Liver (tissue), 9 donors: ENCODE results near the gene JAZF1. TPM values are rescaled to one million over a fixed set of nuclear protein-coding genes. Genes with fewer than 3 reads are reported as not detected.
A peak's percentile ranks its signal among the peaks of the same experiment; 100 is the strongest.

Experiments used
- DNase-seq: peaks from one replicate; pipeline ENCODE4 v3.0.0-alpha.2; 2017; ENCODE audit warnings: low spot score
- H3K27ac ChIP-seq, 2 donors: one replicate each; pipeline ENCODE4 v1.7.0; 2013; ENCODE audit warnings: inconsistent platforms in 2 of 2, low read length in 2 of 2, control low read depth in 1 of 2, low read depth in 1 of 2, mild to moderate bottlenecking in 1 of 2
- H3K27me3 ChIP-seq, 4 donors: one replicate each; pipeline versions ENCODE4 v1.6.1 to v1.7.0; 2013; ENCODE audit warnings: low read length in 3 of 4, inconsistent platforms in 1 of 4, mild to moderate bottlenecking in 1 of 4, moderate library complexity in 1 of 4; ENCODE audit not compliant: control insufficient read depth in 4 of 4, insufficient read depth in 4 of 4
- H3K36me3 ChIP-seq, 4 donors: one replicate each; pipeline versions ENCODE4 v1.6.1 to v1.7.0; 2013; ENCODE audit warnings: low read length in 3 of 4, mild to moderate bottlenecking in 3 of 4, low read depth in 1 of 4, moderate library complexity in 1 of 4; ENCODE audit not compliant: control insufficient read depth in 4 of 4, insufficient read depth in 3 of 4
- H3K4me1 ChIP-seq, 4 donors: one replicate each; pipeline versions ENCODE4 v1.6.1 to v1.7.0; 2013; ENCODE audit warnings: low read length in 3 of 4, mild to moderate bottlenecking in 3 of 4, moderate library complexity in 1 of 4; ENCODE audit not compliant: control insufficient read depth in 4 of 4, insufficient read depth in 4 of 4
- H3K4me3 ChIP-seq, 3 donors: one replicate each; pipeline versions ENCODE4 v1.6.1 to v1.7.0; 2013; ENCODE audit warnings: low read length in 3 of 3, control low read depth in 1 of 3, low read depth in 1 of 3, mild to moderate bottlenecking in 1 of 3
- H3K9ac ChIP-seq, 2 donors: one replicate each; pipeline ENCODE4 v1.7.0; 2013; ENCODE audit warnings: low read length in 2 of 2, mild to moderate bottlenecking in 2 of 2, moderate library complexity in 2 of 2, control low read depth in 1 of 2, low read depth in 1 of 2
- H3K9me3 ChIP-seq, 4 donors: one replicate each; pipeline versions ENCODE4 v1.6.1 to v1.7.0; 2013; ENCODE audit warnings: low read length in 3 of 4; ENCODE audit not compliant: control insufficient read depth in 4 of 4
- EGR1 ChIP-seq, 2 donors: IDR thresholded peaks; 2 replicates each; pipeline ENCODE4 v1.6.1; 2016 to 2018; ENCODE audit warnings: antibody characterized with exemption in 2 of 2, low read depth in 2 of 2
- FOXA1 ChIP-seq: IDR thresholded peaks from 2 replicates; pipeline ENCODE4 v1.6.1; 2016; ENCODE audit warnings: antibody characterized with exemption
- FOXA2 ChIP-seq: IDR thresholded peaks from 2 replicates; pipeline ENCODE4 v1.6.1; 2016; ENCODE audit warnings: antibody characterized with exemption
- GABPA ChIP-seq, 2 donors: IDR thresholded peaks in 1 of 2; conservative IDR thresholded peaks in 1 of 2; 2 replicates each; pipeline ENCODE4 v1.6.1; 2016; ENCODE audit warnings: antibody characterized with exemption in 2 of 2, mild to moderate bottlenecking in 1 of 2, moderate library complexity in 1 of 2
- HNF4A ChIP-seq, 2 donors: conservative IDR thresholded peaks; 2 replicates each; pipeline ENCODE4 v1.6.1; 2016; ENCODE audit warnings: antibody characterized with exemption in 2 of 2, mild to moderate bottlenecking in 2 of 2
- HNF4G ChIP-seq: IDR thresholded peaks from 2 replicates; pipeline ENCODE4 v1.6.1; 2016; ENCODE audit warnings: antibody characterized with exemption
- JUND ChIP-seq, 2 donors: IDR thresholded peaks; 2 replicates each; pipeline ENCODE4 v1.6.1; 2016; ENCODE audit warnings: antibody characterized with exemption in 2 of 2
- NR2F2 ChIP-seq: IDR thresholded peaks from 2 replicates; pipeline ENCODE4 v1.6.1; 2016; ENCODE audit warnings: antibody characterized with exemption
- RAD21 ChIP-seq, 2 donors: IDR thresholded peaks; 2 replicates each; pipeline ENCODE4 v1.6.1; 2016; ENCODE audit warnings: antibody characterized with exemption in 2 of 2, mild to moderate bottlenecking in 2 of 2
- RXRA ChIP-seq, 2 donors: IDR thresholded peaks; 2 replicates each; pipeline ENCODE4 v1.6.1; 2017 to 2018; ENCODE audit warnings: antibody characterized with exemption in 2 of 2, mild to moderate bottlenecking in 1 of 2
- SP1 ChIP-seq: IDR thresholded peaks from 2 replicates; pipeline ENCODE4 v1.6.1; 2018; ENCODE audit warnings: antibody characterized with exemption, mild to moderate bottlenecking
- TAF1 ChIP-seq: conservative IDR thresholded peaks from 2 replicates; pipeline ENCODE4 v1.6.1; 2016; ENCODE audit warnings: antibody characterized with exemption, mild to moderate bottlenecking
- YY1 ChIP-seq: IDR thresholded peaks from 2 replicates; pipeline ENCODE4 v1.6.1; 2016; ENCODE audit warnings: antibody characterized with exemption, mild to moderate bottlenecking
- WGBS: extraction: QIAGEN DNeasy Blood & Tissue Kit; methylation state at CpG from one replicate; pipeline ENCODE4 v1.1.7; 2013; 5-methylcytosine and 5-hydroxymethylcytosine counted together
- polyA plus RNA-seq, 2 donors: library from polyadenylated mRNA; stranded (reverse) in 1 of 2; unstranded in 1 of 2; fragments of 200-250 nt in 1 of 2; fragments of >200 nt in 1 of 2; fragmentation: Nextera tagmentation in 1 of 2; extraction: Ambion mirVana in 1 of 2; gene quantifications; one replicate each; pipeline versions ENCODE4 v1.2.1 to v1.2.3, GENCODE V29; 2013 to 2015
- total RNA-seq, 2 donors: library from RNA; depleted of rRNA; stranded (reverse); fragments of >200 nt; gene quantifications; one replicate each; pipeline ENCODE4 v1.2.3, GENCODE V29; 2014
- TF ChIP-seq, protein P1 (sequence below): IDR thresholded peaks from 2 replicates; pipeline ENCODE4 v1.6.1; 2016; ENCODE audit warnings: antibody characterized with exemption
- TF ChIP-seq, protein P2 (sequence below): IDR thresholded peaks from 2 replicates; pipeline ENCODE4 v1.6.1; 2016; ENCODE audit warnings: antibody characterized with exemption
- TF ChIP-seq, protein P3 (sequence below): IDR thresholded peaks from 2 replicates; pipeline ENCODE4 v1.6.1; 2016; ENCODE audit warnings: antibody characterized with exemption
- TF ChIP-seq, protein P4 (sequence below): IDR thresholded peaks from 2 replicates; pipeline ENCODE4 v1.6.1; 2016; ENCODE audit warnings: antibody characterized with exemption, mild to moderate bottlenecking
- TF ChIP-seq, protein P5 (sequence below): fragments of 150-350 bp; IDR thresholded peaks from 2 replicates; pipeline ENCODE4 v1.5.1; 2017; ENCODE audit warnings: improper control_type of control experiment, low read depth, low read length; ENCODE audit not compliant: missing input control
- donor health status: healthy.
- donor health status: healthy.
- donor health status: healthy.
- donor health status: healthy.
- donor health status: healthy.

JAZF1 gene
- total and polyA plus RNA-seq, 4 donors: 2.7 to 17.8 (median 4.0) TPM

DNA sequence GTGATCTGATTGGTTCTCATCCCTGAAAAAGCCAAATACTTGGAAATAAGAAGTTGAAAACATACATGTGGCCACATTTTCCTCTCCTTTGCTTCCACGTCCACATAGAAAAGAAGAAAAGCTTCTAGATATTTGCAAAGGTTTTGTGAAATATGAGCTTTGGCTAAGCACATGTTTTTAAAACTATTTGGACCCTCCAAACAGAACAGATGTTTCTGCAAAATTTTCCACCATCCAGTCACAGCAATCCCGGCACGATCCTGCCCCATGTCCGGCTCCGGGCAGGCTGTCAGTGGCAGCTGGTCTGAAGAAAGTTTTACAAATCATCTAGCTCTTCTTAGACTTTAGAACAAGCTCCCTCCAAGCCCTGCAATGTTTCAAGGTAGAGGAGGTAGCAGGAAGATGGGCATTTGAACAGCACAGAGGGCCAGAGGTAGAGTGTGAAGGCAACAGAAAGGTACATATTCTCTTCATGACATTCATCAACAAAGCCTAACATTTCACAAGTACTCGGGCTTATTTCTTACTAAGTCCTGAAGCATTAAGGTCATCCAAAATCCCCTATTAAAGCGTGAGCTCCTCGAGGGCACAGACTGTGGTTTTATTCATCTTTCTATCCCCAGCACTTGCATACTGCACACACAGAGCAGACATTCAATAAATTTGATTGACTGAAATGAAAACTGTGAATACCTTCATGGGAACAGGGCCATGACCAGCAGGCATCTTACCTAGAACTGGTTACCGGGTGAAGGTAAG, 110.1 kb downstream of the JAZF1 start:
- Histone ChIP-seq H3K27me3 (no peaks in the 10 kb centered on the region), H3K9me3 (no peaks in the 10 kb centered on the region), H3K27ac (no peak overlapping the region), H3K4me3 (no peak overlapping the region), H3K36me3 (no peaks in the 10 kb centered on the region), H3K9ac (no peak overlapping the region), H3K4me1 (peaks cover 0 to 4% (median 0%) of the 10 kb centered on the region in 4 donors)
- DNase-seq: no peak
- 90% methylated on average over 9 of the region's 9 CpGs for WGBS
- TF ChIP-seq RXRA (IDR thresholded peaks at IDR 0.05): no peak
- no peak for TF ChIP-seq TAF1
- no peak for TF ChIP-seq SP1
- TF ChIP-seq, protein P1, sequence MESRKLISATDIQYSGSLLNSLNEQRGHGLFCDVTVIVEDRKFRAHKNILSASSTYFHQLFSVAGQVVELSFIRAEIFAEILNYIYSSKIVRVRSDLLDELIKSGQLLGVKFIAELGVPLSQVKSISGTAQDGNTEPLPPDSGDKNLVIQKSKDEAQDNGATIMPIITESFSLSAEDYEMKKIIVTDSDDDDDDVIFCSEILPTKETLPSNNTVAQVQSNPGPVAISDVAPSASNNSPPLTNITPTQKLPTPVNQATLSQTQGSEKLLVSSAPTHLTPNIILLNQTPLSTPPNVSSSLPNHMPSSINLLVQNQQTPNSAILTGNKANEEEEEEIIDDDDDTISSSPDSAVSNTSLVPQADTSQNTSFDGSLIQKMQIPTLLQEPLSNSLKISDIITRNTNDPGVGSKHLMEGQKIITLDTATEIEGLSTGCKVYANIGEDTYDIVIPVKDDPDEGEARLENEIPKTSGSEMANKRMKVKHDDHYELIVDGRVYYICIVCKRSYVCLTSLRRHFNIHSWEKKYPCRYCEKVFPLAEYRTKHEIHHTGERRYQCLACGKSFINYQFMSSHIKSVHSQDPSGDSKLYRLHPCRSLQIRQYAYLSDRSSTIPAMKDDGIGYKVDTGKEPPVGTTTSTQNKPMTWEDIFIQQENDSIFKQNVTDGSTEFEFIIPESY: no peak
- no peak for TF ChIP-seq YY1
- TF ChIP-seq, protein P2, sequence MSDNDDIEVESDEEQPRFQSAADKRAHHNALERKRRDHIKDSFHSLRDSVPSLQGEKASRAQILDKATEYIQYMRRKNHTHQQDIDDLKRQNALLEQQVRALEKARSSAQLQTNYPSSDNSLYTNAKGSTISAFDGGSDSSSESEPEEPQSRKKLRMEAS: no peak
- no peak for TF ChIP-seq RAD21 (IDR thresholded peaks at IDR 0.05)
- no peak for TF ChIP-seq NR2F2

DNA sequence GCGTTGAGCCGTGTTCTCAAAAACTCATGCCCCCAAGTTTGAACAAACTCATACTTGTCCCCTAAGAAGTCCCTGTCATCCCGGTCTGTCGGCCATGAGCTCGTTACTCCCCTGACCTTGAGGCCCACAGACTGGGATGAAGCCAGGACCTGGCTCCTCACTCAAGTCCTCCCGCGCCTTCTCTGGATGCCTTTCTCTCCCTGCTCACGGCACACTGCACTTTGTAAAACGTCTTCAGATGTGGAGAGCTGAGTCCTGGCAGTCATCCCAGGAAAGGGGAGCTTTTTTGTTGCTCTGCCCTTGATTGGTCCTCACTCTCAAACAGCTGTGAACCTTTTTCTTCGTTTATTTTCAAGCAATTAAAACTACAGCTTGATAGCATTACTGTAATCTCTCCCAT, 110.8 kb downstream of the JAZF1 start:
- Histone ChIP-seq H3K27me3 (no peaks in the 10 kb centered on the region), H3K36me3 (no peaks in the 10 kb centered on the region), H3K27ac (no peak overlapping the region), H3K4me3 (no peak overlapping the region), H3K9me3 (no peaks in the 10 kb centered on the region), H3K4me1 (peaks cover 0 to 4% (median 2%) of the 10 kb centered on the region in 4 donors), H3K9ac (no peak overlapping the region)
- no peak for DNase-seq
- WGBS: 79% methylated on average over 10 of the region's 10 CpGs
- TF ChIP-seq HNF4A (conservative IDR thresholded peaks at IDR 0.05) (no peak), RXRA (IDR thresholded peaks at IDR 0.05) (peak; percentile 7 to 9)

DNA sequence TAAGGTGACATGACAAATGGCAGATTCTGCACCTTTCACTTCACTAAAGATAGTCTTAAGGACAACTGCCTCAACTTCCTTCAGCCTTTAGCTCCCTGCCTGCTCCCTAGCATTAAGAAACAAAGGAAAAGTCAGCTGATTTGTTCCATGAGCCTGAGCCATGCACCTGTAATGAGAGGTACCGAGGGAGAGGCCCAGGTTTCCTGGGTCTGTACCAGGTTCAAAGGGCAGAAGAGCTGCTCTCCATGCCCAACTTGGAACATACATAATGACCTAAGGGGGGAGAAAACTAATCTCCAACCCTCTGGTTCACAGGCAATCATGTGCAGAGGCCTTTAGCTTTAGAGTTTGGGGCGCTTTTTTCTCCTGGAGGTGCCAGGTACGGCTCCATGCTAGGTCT, 111.2 kb downstream of the JAZF1 start:
- no peak overlapping the region for H3K9ac ChIP-seq
- H3K36me3 ChIP-seq: no peaks in the 10 kb centered on the region
- no peak overlapping the region for H3K27ac ChIP-seq
- no peak overlapping the region for H3K4me3 ChIP-seq
- 83% methylated on average over 3 of the region's 3 CpGs for WGBS
- H3K4me1 ChIP-seq: peaks cover 0 to 4% (median 2%) of the 10 kb centered on the region in 4 donors
- no peaks in the 10 kb centered on the region for H3K9me3 ChIP-seq
- DNase-seq: no peak
- H3K27me3 ChIP-seq: no peaks in the 10 kb centered on the region
- TF ChIP-seq SP1 (no peak), EGR1 (IDR thresholded peaks at IDR 0.05; ENCODE audit: low read depth in 2 of 2) (no peak), TAF1 (no peak), JUND (IDR thresholded peaks at IDR 0.05) (no peak), FOXA1 (no peak), FOXA2 (no peak), GABPA (IDR thresholded peaks at IDR 0.05 in 1 of 2, conservative IDR thresholded peaks at IDR 0.05 in 1 of 2) (no peak), RAD21 (IDR thresholded peaks at IDR 0.05) (no peak), HNF4G (no peak), YY1 (no peak)
- TF ChIP-seq, protein P3, sequence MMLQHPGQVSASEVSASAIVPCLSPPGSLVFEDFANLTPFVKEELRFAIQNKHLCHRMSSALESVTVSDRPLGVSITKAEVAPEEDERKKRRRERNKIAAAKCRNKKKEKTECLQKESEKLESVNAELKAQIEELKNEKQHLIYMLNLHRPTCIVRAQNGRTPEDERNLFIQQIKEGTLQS: no peak
- TF ChIP-seq, protein P4, sequence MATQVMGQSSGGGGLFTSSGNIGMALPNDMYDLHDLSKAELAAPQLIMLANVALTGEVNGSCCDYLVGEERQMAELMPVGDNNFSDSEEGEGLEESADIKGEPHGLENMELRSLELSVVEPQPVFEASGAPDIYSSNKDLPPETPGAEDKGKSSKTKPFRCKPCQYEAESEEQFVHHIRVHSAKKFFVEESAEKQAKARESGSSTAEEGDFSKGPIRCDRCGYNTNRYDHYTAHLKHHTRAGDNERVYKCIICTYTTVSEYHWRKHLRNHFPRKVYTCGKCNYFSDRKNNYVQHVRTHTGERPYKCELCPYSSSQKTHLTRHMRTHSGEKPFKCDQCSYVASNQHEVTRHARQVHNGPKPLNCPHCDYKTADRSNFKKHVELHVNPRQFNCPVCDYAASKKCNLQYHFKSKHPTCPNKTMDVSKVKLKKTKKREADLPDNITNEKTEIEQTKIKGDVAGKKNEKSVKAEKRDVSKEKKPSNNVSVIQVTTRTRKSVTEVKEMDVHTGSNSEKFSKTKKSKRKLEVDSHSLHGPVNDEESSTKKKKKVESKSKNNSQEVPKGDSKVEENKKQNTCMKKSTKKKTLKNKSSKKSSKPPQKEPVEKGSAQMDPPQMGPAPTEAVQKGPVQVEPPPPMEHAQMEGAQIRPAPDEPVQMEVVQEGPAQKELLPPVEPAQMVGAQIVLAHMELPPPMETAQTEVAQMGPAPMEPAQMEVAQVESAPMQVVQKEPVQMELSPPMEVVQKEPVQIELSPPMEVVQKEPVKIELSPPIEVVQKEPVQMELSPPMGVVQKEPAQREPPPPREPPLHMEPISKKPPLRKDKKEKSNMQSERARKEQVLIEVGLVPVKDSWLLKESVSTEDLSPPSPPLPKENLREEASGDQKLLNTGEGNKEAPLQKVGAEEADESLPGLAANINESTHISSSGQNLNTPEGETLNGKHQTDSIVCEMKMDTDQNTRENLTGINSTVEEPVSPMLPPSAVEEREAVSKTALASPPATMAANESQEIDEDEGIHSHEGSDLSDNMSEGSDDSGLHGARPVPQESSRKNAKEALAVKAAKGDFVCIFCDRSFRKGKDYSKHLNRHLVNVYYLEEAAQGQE: no peak
- TF ChIP-seq, protein P1: no peak
- TF ChIP-seq, protein P5, sequence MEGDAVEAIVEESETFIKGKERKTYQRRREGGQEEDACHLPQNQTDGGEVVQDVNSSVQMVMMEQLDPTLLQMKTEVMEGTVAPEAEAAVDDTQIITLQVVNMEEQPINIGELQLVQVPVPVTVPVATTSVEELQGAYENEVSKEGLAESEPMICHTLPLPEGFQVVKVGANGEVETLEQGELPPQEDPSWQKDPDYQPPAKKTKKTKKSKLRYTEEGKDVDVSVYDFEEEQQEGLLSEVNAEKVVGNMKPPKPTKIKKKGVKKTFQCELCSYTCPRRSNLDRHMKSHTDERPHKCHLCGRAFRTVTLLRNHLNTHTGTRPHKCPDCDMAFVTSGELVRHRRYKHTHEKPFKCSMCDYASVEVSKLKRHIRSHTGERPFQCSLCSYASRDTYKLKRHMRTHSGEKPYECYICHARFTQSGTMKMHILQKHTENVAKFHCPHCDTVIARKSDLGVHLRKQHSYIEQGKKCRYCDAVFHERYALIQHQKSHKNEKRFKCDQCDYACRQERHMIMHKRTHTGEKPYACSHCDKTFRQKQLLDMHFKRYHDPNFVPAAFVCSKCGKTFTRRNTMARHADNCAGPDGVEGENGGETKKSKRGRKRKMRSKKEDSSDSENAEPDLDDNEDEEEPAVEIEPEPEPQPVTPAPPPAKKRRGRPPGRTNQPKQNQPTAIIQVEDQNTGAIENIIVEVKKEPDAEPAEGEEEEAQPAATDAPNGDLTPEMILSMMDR: no peak
